Measurements from ENCODE around the gene GRK2. TPM values are rescaled to one million over a fixed set of nuclear protein-coding genes. Genes with fewer than 3 reads are reported as not detected.

The GRK2 gene
- total RNA-seq, 4 donors from 2014 or later: 104 to 294 (median 160) TPM

GRCh38 chr11:67306769-67307544 lies 40.7 kb downstream of the GRK2 start:
- TF ChIP-seq POLR2AphosphoS5 (IDR thresholded peaks at IDR 0.05): no peak
- no peak for TF ChIP-seq POLR2A (IDR thresholded peaks at IDR 0.05)
- TF ChIP-seq CTCF (IDR thresholded peaks at IDR 0.05): no peak
- no peak for TF ChIP-seq EP300 (IDR thresholded peaks at IDR 0.05; ENCODE audit: low read depth)
- H3K27ac ChIP-seq: no peak overlapping the region
- no peaks in the 10 kb centered on the region for H3K9me3 ChIP-seq
- H3K4me1 ChIP-seq: peaks cover 11 to 30% (median 22%) of the 10 kb centered on the region in 4 donors
- DNase-seq: peak; percentile 5
- 89 to 90% methylated on average over 7 to 19 of the region's 19 CpGs for WGBS, 2 donors (ENCODE audit: low coverage in 1 of 2)
- no peak overlapping the region for H3K4me3 ChIP-seq
- intact Hi-C loops (cut with DNase I; ENCODE audit: low total_unique reads) (no loop called here), in situ Hi-C loops (cut with MboI; ENCODE audit: low pct_ligation_motif_present in 1 of 4, low pct_unique_long_range_greater_than_20kb in 1 of 4, low sequenced_read_pairs in 3 of 4) (no loop called here)
- no peaks in the 10 kb centered on the region for H3K27me3 ChIP-seq
- peaks cover 0 to 9% (median 4%) of the 10 kb centered on the region in 4 donors for H3K36me3 ChIP-seq

DNA sequence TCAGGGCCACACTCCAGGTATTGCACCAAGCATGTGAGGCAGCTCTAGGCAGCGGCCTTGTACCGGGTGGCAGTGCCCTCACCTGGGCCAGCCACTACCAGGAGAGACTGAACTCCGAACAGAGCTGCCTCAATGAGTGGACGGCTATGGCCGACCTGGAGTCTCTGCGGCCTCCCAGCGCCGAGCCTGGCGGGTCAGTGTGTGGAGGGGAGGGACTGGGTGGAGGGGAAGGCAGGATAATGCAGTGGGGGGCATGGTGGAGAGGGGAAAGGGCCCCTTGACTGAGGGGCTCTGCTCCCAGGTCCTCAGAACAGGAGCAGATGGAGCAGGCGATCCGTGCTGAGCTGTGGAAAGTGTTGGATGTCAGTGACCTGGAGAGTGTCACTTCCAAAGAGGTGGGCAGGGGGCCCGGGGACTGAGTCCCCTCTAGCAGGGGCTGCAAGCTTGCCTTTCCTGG lies 41.3 kb downstream of the GRK2 start:
- Histone ChIP-seq H3K9me3 (no peaks in the 10 kb centered on the region), H3K27ac (no peak overlapping the region), H3K27me3 (no peaks in the 10 kb centered on the region), H3K4me3 (no peak overlapping the region), H3K36me3 (peaks cover 0 to 9% (median 4%) of the 10 kb centered on the region in 4 donors), H3K4me1 (peaks cover 4 to 29% (median 19%) of the 10 kb centered on the region in 4 donors)
- intact Hi-C loops (cut with DNase I; ENCODE audit: low total_unique reads) (no loop called here), in situ Hi-C loops (cut with MboI; ENCODE audit: low pct_ligation_motif_present in 1 of 4, low pct_unique_long_range_greater_than_20kb in 1 of 4, low sequenced_read_pairs in 3 of 4) (no loop called here)
- no peak for TF ChIP-seq CTCF (IDR thresholded peaks at IDR 0.05)
- TF ChIP-seq POLR2A (IDR thresholded peaks at IDR 0.05): no peak
- no peak for TF ChIP-seq EP300 (IDR thresholded peaks at IDR 0.05; ENCODE audit: low read depth)
- no peak for TF ChIP-seq POLR2AphosphoS5 (IDR thresholded peaks at IDR 0.05)
- 17 to 90% methylated on average over 1 to 12 of the region's 12 CpGs for WGBS, 2 donors (ENCODE audit: low coverage in 1 of 2)
- DNase-seq: no peak

DNA sequence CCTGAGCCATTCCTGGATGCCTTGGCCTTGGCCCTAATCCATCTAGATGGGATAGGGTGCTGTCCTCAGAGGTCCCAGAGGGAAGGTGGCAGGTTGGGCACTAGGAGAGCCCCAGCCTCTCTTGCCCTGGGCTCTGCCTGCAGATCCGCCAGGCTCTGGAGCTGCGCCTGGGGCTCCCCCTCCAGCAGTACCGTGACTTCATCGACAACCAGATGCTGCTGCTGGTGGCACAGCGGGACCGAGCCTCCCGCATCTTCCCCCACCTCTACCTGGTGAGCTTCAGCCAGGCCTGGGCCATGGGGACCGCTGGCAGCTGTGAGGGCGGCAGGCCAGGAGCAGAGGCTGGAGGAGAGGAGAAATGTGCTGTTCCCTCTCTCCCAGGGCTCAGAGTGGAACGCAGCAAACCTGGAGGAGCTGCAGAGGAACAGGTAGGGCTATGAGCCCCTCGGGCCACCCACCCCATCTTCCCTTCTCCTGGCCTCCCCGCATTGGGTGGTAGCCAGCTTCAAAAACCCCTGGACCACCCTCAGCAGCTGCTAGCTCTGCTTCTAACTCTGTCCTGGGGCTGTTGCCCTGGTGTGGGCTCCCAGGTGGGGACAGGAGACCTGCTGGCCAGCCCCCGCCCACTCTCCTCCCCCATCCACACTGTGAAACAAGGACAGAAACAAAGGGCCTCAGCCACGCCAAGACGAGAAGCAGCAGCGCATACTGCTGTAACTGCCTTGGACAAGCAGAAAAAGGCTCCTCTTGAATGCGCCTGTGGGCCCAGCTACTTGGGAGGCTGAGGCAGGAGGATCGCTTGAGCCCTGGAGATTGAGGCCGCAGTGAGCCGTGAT lies 42.0 kb downstream of the GRK2 start:
- Histone ChIP-seq H3K27me3 (no peaks in the 10 kb centered on the region), H3K9me3 (no peaks in the 10 kb centered on the region), H3K4me1 (peaks cover 5 to 28% (median 21%) of the 10 kb centered on the region in 4 donors), H3K4me3 (no peak overlapping the region), H3K36me3 (peaks cover 0 to 9% (median 4%) of the 10 kb centered on the region in 4 donors), H3K27ac (no peak overlapping the region)
- in situ Hi-C loops (cut with MboI; ENCODE audit: low pct_ligation_motif_present in 1 of 4, low pct_unique_long_range_greater_than_20kb in 1 of 4, low sequenced_read_pairs in 3 of 4) (no loop called here), intact Hi-C loops (cut with DNase I; ENCODE audit: low total_unique reads) (no loop called here)
- no peak for TF ChIP-seq POLR2AphosphoS5 (IDR thresholded peaks at IDR 0.05)
- TF ChIP-seq EP300 (IDR thresholded peaks at IDR 0.05; ENCODE audit: low read depth): no peak
- no peak for TF ChIP-seq POLR2A (IDR thresholded peaks at IDR 0.05)
- no peak for TF ChIP-seq CTCF (IDR thresholded peaks at IDR 0.05)
- 89 to 97% methylated on average over 7 to 20 of the region's 20 CpGs for WGBS, 2 donors (ENCODE audit: low coverage in 1 of 2)
- no peak for DNase-seq

GRCh38 chr11:67309166-67309565 lies 42.9 kb downstream of the GRK2 start:
- Histone ChIP-seq H3K4me1 (peaks cover 14 to 28% (median 19%) of the 10 kb centered on the region in 4 donors), H3K27ac (no peak overlapping the region), H3K36me3 (peaks cover 0 to 9% (median 4%) of the 10 kb centered on the region in 4 donors), H3K9me3 (no peaks in the 10 kb centered on the region), H3K27me3 (no peaks in the 10 kb centered on the region), H3K4me3 (no peak overlapping the region)
- intact Hi-C loops (cut with DNase I; ENCODE audit: low total_unique reads): no loop called here
- 96% methylated on average over 11 of the region's 11 CpGs; no CpG with 5 or more reads in 1 of the 2 donors for WGBS, 2 donors (ENCODE audit: low coverage in 1 of 2)
- TF ChIP-seq POLR2AphosphoS5 (IDR thresholded peaks at IDR 0.05) (no peak), EP300 (IDR thresholded peaks at IDR 0.05; ENCODE audit: low read depth) (no peak), POLR2A (IDR thresholded peaks at IDR 0.05) (no peak), CTCF (IDR thresholded peaks at IDR 0.05) (no peak)
- no peak for DNase-seq
- in situ Hi-C loops (cut with MboI; ENCODE audit: low pct_ligation_motif_present in 1 of 4, low pct_unique_long_range_greater_than_20kb in 1 of 4, low sequenced_read_pairs in 3 of 4): no loop called here
